Stimulated activated CD8-positive, alpha-beta memory T cell treated with anti-CD3 and anti-CD28 coated beads, Interleukin-15, amount 100 ng/mL, for 24 hours (primary cell): Measurements from ENCODE around the gene NRG2.

ENCODE experiments used
- DNase-seq: peaks from one replicate; pipeline ENCODE4 v3.0.0-alpha.2; 2020; ENCODE audit warnings: low read depth

NRG2 gene

GRCh38 chr5:139811274-139811607 is 231.9 kb downstream of the NRG2 start:
- DNase-seq, result no peak

- DNase-seq, result no peak
Observed at GRCh38 chr5:139810341-139811273, 232.5 kb downstream of the NRG2 start.

- DNase-seq, result no peak
Observed at GRCh38 chr5:139809331-139809810, 233.7 kb downstream of the NRG2 start.

- DNase-seq, result no peak
Observed at GRCh38 chr5:139808481-139809330, 234.4 kb downstream of the NRG2 start.

- no peak for DNase-seq
Observed at GRCh38 chr5:139807647-139808030, 235.5 kb downstream of the NRG2 start.

GRCh38 chr5:139806726-139807646 is 236.1 kb downstream of the NRG2 start:
- no peak for DNase-seq

GRCh38 chr5:139806111-139806510 is 237.0 kb downstream of the NRG2 start:
- no peak for DNase-seq

GRCh38 chr5:139805545-139805944 is 237.6 kb downstream of the NRG2 start:
- DNase-seq, result no peak

- no peak for DNase-seq
Observed at GRCh38 chr5:139804800-139805397, 238.2 kb downstream of the NRG2 start.

GRCh38 chr5:139803978-139804377 is 239.1 kb downstream of the NRG2 start:
- no peak for DNase-seq

GRCh38 chr5:139799359-139799758 is 243.7 kb downstream of the NRG2 start:
- no peak for DNase-seq

GRCh38 chr5:139798883-139799282 is 244.2 kb downstream of the NRG2 start:
- DNase-seq, result no peak

- no peak for DNase-seq
Observed at GRCh38 chr5:139797856-139798510, 245.1 kb downstream of the NRG2 start.

- DNase-seq, result no peak
Observed at GRCh38 chr5:139797335-139797734, 245.8 kb downstream of the NRG2 start.
